NCI-H1417 (cell line): ENCODE measurements around the gene ZMYM4.
"Not testable (repeated sequence)": the region's sequence is repeated elsewhere in the genome, so short reads cannot be mapped to it uniquely, and the experiment has no call there.

Experiments
- DNase-seq, 3 experiments: peaks; one replicate each; lab custom pipeline; 2025; lab: John Stamatoyannopoulos, UW

ZMYM4 gene

DNA sequence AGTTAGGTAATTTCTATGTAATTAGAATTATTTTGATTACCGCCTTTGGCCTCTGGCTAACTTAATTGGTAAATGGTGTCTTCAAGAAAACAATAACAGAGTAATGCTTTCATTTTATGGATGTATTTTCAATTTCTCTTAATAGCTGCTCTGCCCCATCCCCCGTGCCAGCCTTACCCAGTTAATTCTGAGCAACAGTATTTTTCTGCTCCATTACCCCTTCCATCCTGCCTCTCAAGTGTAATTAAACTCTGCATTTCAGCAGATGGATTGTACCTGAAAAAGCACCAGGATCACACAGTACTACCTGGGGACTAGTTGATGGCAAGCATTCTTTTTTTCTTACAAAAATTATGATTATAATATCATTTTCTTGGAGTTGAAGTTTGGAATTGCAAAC is 184.5 kb downstream of the ZMYM4 start:
- DNase-seq = peak in 1 of 3 experiments; percentile 60

DNA sequence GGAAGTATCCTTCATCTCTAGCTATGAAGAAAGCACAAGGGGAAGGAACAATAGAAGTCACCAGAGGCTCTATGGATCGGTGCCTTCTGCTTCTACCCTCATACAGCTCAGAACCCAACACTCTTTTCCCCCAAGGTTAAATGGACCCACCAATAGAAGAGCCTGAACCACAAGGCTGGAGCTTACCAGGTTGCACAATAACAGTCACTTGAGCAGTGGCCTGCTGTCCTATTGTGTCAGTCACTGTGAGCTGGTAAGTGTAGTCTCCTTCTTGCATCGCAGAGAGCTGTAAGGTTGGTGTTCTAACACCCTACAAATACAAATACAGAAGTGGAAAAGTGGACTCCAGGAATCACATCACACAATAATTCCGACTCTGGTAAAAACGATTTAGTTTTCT is 185.7 kb downstream of the ZMYM4 start:
- DNase-seq = no peak

DNA sequence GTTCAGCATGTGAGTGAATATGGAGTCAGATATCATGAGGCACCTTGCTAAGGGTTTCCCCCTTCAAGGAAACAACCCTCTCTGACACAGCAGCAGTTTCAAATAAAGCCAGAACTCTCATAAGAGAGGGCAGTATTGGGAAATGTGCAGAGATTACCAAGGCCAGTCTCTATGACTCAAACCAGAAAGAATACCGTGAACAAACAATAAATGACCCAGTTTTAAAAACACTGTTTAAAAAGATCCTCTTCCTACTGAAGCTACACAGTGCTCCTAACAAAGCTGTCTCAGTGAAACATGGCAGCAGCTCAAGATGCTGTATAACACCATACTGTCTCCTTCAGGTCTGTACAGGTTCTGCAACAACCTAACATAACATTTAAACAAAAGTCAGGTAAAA is 186.1 kb downstream of the ZMYM4 start:
- DNase-seq = no peak

DNA sequence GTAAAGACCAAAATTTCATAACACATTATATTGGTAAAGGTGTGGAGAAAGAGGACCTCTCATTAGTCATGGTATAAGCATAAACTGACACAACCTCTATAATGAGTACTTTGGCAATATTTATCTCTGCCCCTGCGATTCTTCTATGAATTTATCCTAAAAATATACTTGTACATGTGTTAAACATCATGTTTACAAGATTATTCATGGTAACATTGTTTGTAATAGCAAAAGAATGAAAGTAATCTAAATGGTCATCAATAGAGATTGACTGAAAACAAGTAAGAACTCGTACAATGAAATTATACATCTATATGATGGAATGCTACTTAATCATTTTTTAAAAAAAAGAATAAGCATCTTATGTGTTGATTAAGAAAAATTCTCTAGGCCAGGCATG is 192.3 kb downstream of the ZMYM4 start:
- DNase-seq = no peak

- no peak for DNase-seq
Observed at GRCh38 chr1:35461966-35462651, 193.6 kb downstream of the ZMYM4 start.

DNA sequence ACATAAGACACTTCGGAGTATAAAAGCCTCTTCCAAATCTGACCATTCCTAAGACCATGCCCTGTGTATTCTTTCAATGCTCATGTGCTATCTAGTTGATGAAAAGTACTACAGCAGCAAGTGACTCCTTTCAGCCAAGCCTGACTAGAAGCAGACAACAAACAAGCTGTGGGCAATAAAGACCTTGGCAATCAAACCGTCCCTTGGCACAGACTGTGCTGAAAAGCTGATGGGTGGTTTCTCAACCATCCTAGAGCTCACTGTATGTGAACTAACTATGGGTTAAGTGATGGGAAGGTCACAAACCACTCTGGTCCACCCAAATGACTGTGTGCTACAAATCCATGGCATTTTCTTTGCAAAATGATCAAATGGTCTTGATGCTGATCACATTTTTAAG is 194.7 kb downstream of the ZMYM4 start:
- DNase-seq = no peak

DNA sequence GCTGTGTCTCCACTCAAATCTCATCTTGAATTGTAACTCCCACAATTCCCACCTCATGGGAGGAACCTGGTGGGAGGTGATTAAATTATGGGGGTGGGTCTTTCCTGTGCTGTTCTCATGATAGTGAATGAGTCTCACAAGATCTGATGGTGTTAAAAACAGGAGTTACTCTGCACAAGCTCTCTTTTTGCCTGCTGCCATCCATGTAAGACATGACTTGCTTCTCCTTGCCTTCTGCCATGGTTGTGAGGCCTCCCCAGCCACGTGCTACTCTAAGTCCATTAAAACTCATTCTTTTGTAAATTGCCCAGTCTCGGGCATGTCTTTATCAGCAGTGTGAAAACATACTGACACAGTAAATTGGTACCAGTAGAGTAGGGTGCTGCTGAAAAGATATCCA is 195.2 kb downstream of the ZMYM4 start:
- not testable (repeated sequence) for DNase-seq

GRCh38 chr1:35466120-35466519 is 197.6 kb downstream of the ZMYM4 start:
- no peak for DNase-seq

- DNase-seq = peak in 2 of 3 experiments; percentile 71 to 76
Observed at GRCh38 chr1:35470977-35471613, 202.6 kb downstream of the ZMYM4 start.
